SK-N-SH treated with all-trans-retinoic acid at 6 μM for 48 hours (cell line): Measurements from ENCODE around the gene NFXL1.

Experiments used
- GLIS3 ChIP-seq: fragments of 250-450 bp; sonication (Bioruptor Pico); IDR thresholded peaks from 2 replicates; pipeline ENCODE4 v1.5.0; 2020; ENCODE audit warnings: mild to moderate bottlenecking, moderate library complexity
- PPARA ChIP-seq: fragments of 250-450 bp; sonication (Bioruptor Pico); IDR thresholded peaks from 2 replicates; pipeline ENCODE4 v1.5.0; 2020; ENCODE audit warnings: mild to moderate bottlenecking, borderline replicate concordance
- RARB ChIP-seq: fragments of 250-450 bp; sonication (Bioruptor Pico); IDR thresholded peaks from 2 replicates; pipeline ENCODE4 v1.8.0; 2021; ENCODE audit warnings: mild to moderate bottlenecking, moderate library complexity
- TOX ChIP-seq: fragments of 250-450 bp; sonication (Bioruptor Pico); IDR thresholded peaks from 2 replicates; pipeline ENCODE4 v1.8.0; 2021; ENCODE audit warnings: mild to moderate bottlenecking, moderate library complexity, borderline replicate concordance
- ZFP30 ChIP-seq: fragments of 450-650 bp; formaldehyde crosslinking; IDR thresholded peaks from 2 replicates; pipeline ENCODE4 v1.5.0; 2022; ENCODE audit warnings: mild to moderate bottlenecking, moderate library complexity
- ZNF8 ChIP-seq: fragments of 450-650 bp; formaldehyde crosslinking; IDR thresholded peaks from 2 replicates; pipeline ENCODE4 v1.5.0; 2020; ENCODE audit warnings: mild to moderate bottlenecking, moderate library complexity
- TF ChIP-seq, protein P1 (sequence below): fragments of 250-450 bp; sonication (Bioruptor Pico); IDR thresholded peaks from 2 replicates; pipeline ENCODE4 v1.8.0; 2020; ENCODE audit warnings: mild to moderate bottlenecking, moderate library complexity, borderline replicate concordance

DNA sequence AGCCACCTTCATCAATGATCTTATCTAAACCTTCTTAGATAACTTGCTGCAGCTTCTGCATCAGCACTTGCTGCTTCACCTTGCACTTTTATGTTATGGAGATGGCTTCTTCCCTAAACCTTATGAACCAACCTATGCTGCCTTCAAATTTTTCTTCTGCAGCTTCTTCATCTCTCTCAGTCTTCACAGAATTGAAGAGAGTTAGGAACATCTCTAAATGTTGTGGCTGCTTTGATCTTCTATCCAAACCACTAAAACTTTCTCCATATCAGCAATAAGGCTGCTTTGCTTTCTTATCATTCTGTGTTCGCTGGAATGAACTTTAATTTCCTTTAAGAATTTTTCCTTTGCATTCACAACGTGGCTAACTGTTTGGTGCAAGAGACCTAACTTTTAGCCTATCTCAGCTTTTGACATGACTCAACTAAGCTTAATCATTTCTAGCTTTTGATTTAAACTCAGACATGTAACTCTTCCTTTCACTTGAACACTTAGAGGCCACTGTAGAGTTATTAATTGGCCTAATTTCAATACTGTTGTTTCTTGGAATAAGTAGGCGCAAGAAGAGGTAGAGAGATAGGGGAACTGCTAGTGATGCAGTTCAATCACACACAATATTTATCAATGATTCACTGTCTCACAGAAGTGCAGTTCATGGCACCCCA is 40.4 kb downstream of the NFXL1 start:
- TF ChIP-seq PPARA (CRISPR knock-in tag): no peak
- TF ChIP-seq ZNF8 (CRISPR knock-in tag): no peak
- no peak for TF ChIP-seq ZFP30 (CRISPR knock-in tag)
- TF ChIP-seq, protein P1, sequence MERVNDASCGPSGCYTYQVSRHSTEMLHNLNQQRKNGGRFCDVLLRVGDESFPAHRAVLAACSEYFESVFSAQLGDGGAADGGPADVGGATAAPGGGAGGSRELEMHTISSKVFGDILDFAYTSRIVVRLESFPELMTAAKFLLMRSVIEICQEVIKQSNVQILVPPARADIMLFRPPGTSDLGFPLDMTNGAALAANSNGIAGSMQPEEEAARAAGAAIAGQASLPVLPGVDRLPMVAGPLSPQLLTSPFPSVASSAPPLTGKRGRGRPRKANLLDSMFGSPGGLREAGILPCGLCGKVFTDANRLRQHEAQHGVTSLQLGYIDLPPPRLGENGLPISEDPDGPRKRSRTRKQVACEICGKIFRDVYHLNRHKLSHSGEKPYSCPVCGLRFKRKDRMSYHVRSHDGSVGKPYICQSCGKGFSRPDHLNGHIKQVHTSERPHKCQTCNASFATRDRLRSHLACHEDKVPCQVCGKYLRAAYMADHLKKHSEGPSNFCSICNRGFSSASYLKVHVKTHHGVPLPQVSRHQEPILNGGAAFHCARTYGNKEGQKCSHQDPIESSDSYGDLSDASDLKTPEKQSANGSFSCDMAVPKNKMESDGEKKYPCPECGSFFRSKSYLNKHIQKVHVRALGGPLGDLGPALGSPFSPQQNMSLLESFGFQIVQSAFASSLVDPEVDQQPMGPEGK (CRISPR knock-in tag): no peak
- TF ChIP-seq RARB (CRISPR knock-in tag): no peak
- TF ChIP-seq GLIS3 (CRISPR knock-in tag): no peak
- no peak for TF ChIP-seq TOX (CRISPR knock-in tag)
